ENCODE results near the gene COL23A1.

COL23A1 gene

GRCh38 chr5:178432421-178433272 is 157.5 kb downstream of the COL23A1 start:
- DNase-seq, result no peak

DNA sequence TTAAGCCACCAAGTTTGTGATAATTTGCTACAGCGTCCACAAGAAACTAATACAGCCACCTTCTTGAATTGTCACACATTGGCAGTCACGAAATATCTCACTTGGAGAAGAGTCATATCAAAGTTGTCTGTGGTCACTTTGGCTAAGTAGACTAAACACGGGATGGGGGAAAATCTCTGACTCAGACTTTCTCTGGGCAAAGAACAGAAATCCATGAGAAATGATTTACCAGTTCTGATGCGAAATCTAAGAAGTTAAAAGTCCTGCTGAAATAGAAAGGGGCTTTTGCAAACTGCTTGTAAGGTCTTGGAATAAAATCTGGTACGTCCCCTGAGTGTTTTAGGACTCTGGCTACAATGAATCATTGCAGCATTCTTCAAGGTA is 158.4 kb downstream of the COL23A1 start:
- no peak for DNase-seq

GRCh38 chr5:178431063-178431781 is 159.0 kb downstream of the COL23A1 start:
- no peak for DNase-seq

DNA sequence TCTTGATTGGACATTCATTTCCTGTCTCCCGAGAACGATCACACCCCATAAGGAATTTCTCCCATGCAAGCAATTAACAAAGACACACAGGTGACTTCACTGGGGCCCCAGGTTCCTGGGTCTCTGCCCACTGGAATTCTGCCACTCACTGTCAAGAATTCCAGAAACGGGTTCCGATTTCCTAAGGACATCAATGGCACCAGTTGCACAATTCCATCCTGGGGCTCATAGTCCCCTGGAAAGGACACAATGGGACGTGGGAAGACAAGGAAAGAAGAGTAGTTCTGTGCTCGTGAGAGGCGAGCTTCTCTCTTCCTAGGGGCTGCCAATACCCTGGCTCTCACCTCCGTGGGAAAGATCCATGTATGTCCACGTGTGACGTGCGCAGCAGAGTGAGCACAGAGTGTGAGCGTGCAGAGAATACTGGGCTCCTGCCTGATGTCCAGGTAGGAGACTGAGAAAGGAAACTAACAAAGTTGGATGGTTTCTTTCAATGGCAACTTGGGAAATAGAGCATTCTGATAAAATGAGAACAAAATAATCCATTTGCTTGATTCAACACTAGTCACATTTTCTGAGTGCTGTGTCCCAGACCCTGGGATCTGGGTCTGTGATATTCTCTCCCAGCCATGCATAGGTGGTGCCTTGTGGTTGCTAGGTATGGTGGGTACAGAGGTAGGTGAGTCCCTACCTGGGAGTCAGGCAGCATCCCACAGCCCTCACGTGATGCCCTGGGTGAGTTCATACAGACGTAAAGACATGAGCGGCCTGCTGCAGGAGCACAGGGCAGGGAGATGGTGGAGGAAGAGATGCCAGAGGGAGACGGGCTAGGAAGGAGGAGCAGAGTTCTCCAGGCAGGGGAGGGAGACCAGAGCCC is 159.8 kb downstream of the COL23A1 start:
- DNase-seq, result no peak

- DNase-seq, result no peak
These were observed 160.6 kb downstream of the COL23A1 start for GRCh38 chr5:178429491-178430185.

DNA sequence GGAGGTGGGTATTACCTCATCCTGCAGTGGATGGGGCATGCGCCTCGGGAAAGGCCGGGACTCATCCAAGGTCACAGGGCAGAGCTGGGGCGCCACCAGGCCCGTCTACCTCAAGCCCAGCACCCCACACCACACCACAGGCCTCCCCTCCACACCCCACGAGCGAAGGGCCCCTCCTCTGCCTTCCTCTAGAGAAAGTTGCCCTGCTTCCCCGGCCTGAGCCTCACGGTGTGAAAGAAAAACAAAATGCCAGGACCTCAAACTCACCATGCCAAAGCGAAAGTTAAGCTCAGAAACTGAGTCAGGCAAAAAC is 161.1 kb downstream of the COL23A1 start:
- no peak for DNase-seq

GRCh38 chr5:178428341-178429155 is 161.6 kb downstream of the COL23A1 start:
- DNase-seq, result no peak

GRCh38 chr5:178427576-178428197 is 162.5 kb downstream of the COL23A1 start:
- DNase-seq, result no peak

GRCh38 chr5:178426326-178427130 is 163.7 kb downstream of the COL23A1 start:
- DNase-seq, result no peak

DNA sequence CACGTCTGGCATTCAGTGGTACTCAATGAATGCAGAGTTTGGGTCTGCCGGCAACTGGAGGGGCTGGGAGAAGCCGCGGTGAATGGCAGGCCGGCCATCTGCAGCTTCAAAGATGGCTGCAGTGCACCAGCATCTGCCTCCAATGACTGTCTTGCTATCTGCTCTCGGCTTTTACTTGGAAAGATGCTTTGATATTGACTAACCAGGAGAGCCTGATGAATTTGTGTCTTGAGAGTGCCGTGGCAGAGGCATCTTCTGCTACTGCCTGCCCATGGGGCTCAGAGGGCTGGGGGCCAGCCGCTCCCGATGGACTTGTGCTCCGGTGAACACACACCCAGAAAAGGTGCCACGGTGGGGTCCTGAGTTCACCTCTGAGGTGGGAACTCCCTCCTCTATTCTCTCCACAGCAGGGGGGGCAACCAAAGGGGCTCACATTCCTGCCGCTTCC is 164.5 kb downstream of the COL23A1 start:
- DNase-seq, result no peak

GRCh38 chr5:178424810-178425177 is 165.4 kb downstream of the COL23A1 start:
- no peak for DNase-seq

DNA sequence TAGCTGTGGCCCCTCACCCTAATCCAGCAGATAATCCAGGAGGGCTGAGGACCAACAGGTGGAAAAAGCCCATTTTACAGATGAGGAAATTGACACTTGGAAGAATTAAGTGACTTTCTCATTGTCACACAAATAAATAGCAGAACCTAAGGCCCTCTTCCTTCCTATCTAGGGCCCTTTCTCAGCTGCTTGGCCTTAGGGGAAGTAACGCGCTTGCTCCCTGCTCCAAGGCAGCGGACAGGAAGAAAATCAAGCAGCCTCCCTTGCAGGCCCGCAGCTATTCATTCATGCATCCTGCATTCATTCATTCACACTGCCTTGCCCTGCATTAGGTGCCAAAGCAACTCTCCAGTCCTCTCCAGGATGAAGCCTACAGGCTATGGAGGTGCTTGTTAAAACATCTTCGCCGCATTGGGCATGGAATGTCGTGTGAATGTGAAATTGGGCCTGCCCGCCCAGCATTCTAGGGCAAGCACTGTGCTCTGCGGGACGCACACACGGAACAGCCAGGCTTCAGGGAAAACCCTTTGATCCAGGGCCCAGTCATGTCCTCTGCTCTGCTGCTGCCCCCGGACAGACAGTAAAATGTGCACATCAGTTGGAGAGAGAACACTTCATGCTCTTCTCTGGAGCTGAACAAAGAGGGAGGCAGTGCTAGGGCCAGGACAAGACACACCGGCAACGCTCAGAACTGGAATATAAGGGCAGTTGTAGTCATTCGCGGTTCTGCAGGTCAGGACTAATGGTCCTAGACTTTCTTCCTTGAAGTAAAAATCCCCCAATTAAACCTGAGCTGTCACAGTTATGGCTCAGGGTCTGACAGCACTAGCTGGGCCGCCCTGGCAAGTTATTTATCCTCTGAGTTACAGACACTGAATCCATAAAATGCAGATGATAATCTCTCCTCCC is 166.0 kb downstream of the COL23A1 start:
- no peak for DNase-seq

GRCh38 chr5:178423431-178423830 is 166.8 kb downstream of the COL23A1 start:
- DNase-seq, result no peak

- DNase-seq, result no peak
These were observed 167.8 kb downstream of the COL23A1 start for GRCh38 chr5:178422400-178422775.

- DNase-seq, result no peak
These were observed 168.3 kb downstream of the COL23A1 start for GRCh38 chr5:178421699-178422399.

DNA sequence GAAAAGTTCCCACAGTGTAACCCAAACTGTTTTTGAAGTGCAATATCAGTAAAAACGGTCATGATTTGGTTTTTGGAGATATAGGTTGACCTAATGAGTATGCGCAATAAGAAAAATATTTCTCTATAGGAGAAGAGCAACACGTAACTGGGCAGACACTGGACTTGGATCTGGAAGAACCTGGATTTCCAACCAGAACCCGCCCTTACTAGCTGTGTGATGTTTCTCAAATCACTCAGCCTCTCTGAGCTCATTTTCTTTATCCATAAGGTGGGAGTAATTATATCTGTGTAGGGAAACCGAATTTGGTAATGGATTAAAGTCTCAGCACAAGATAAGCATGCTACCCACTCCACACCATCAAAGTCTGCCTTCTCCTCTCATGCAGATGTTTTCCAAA is 169.1 kb downstream of the COL23A1 start:
- DNase-seq, result no peak

DNA sequence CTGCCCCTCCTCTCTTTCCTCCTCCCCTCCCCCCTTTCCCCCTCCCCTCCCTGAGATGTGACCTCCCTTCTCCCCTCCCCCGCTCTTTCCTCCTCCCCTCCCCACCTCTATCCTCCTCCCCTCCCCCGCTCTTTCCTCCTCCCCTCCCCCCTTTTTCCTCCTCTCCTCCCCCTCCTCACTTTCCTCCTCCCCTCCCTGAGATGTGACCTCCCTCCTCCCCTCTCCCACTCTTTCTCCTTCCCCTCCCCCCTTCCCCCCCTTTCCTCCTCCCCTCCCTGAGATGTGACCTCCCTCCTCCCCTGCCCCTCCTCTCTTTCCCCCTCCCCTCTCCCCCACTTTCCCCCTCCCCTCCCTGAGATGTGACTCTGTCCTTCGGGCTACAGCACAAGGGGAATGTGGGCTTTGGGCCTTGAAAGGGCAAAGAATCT is 169.8 kb downstream of the COL23A1 start:
- no peak for DNase-seq

DNA sequence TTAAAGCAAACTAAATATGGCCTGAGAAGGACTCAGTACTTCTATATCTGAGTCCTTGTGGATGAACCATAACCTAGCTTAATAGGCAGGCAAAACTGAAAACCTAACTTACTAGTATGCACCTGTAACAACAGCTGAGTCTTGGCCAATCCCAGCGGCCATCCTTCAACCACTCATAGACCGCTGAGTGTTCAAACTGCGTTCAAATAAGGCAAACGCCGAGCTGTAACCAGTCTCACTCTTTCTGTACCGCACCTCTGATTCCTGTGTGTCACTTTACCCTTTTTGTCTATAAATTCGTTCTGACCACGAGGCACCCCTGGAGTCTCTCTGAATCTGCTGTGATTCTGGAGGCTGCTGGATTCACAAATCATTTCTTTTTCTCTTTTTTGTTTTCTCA is 170.5 kb downstream of the COL23A1 start:
- no peak for DNase-seq

- DNase-seq, result no peak
These were observed 171.0 kb downstream of the COL23A1 start for GRCh38 chr5:178419196-178419595.
